ENCODE results near the gene CLIC5. TPM values are rescaled to one million over a fixed set of nuclear protein-coding genes. Genes with fewer than 3 reads are reported as not detected.

Gene CLIC5
- polyA plus RNA-seq, 1 donor (not counting 4 experiments of a cell fraction or from before 2014, with no cell fraction given), result 0.09 TPM

DNA sequence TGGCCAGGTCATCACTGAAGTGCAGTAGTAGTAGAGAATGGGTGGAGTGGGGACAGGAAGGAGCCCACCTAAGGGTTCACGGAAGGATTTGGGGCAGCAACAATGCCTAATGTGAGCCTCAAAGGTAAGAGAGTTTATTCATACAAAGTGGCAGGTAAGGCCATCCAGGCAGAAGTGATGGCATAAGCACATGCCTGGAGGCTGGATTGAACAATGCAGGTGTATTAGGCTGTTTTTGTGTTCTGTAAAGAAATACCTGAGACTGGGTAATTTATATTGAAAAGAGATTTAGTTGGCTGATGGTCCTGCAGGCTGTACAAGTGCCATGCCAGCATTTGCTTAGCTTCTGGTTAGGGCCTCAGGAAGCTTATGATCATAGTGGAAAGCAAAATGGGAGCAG, 48.3 kb downstream of the CLIC5 start:
- dilution Hi-C loops (cut with MboI; ENCODE audit: extremely low pct_ligation_motif_present, low sequenced_read_pairs), result no loop called here

DNA sequence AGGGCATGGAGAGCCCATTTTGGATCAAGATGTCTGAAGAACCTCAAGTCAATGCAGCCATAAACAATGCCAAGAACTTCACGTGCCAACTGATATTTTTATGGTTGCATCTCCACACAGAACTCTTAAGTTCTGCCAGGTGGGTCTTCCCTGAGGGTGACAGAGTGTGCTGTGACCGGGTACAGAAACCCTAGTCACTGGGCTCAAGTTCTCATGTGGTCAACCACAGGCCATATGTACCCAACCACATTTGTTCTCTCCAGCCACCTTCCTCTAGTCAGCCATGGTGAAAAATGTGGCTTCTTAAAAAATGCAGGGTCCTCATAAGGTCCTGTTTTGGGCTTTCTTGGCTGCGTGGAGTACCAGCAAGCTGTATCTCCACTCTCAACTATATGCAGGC, 48.9 kb downstream of the CLIC5 start:
- H3K4me2 ChIP-seq (ENCODE audit: control insufficient read depth, extremely low read depth, insufficient read depth, low read depth, low read length), result no peak overlapping the region
- no peaks in the 10 kb centered on the region for H3K36me3 ChIP-seq (ENCODE audit: control insufficient read depth in 2 of 2, extremely low read depth in 1 of 2, insufficient read depth in 2 of 2, low read length in 2 of 2)
- H3K4me3 ChIP-seq (ENCODE audit: control insufficient read depth in 2 of 3, extremely low read depth in 1 of 3, insufficient read depth in 2 of 3, low read depth in 1 of 3, low read length in 3 of 3), result no peak overlapping the region
- H3K9me1 ChIP-seq (ENCODE audit: control insufficient read depth, extremely low read depth, insufficient read depth, low read length), result no peaks in the 10 kb centered on the region
- H3K27ac ChIP-seq (ENCODE audit: control insufficient read depth, insufficient read depth, low read length), result no peak overlapping the region
- no peak overlapping the region for H2AFZ ChIP-seq (ENCODE audit: control insufficient read depth, low read length)
- no peaks in the 10 kb centered on the region for H4K20me1 ChIP-seq (ENCODE audit: control insufficient read depth, extremely low read depth, insufficient read depth, low read length)
- H3K9ac ChIP-seq (ENCODE audit: control insufficient read depth, extremely low read depth, insufficient read depth, low read length), result no peak overlapping the region
- H3K79me2 ChIP-seq (ENCODE audit: control insufficient read depth, insufficient read depth, low read length), result no peaks in the 10 kb centered on the region
- dilution Hi-C loops (cut with MboI; ENCODE audit: extremely low pct_ligation_motif_present, low sequenced_read_pairs), result no loop called here
- DNase-seq (ENCODE audit: low read depth, low spot score) (no peak), FAIRE-seq (no peak)
- TF ChIP-seq EZH2 (IDR thresholded peaks at IDR 0.05; ENCODE audit: low read length), result no peak
- TF ChIP-seq, protein P1, sequence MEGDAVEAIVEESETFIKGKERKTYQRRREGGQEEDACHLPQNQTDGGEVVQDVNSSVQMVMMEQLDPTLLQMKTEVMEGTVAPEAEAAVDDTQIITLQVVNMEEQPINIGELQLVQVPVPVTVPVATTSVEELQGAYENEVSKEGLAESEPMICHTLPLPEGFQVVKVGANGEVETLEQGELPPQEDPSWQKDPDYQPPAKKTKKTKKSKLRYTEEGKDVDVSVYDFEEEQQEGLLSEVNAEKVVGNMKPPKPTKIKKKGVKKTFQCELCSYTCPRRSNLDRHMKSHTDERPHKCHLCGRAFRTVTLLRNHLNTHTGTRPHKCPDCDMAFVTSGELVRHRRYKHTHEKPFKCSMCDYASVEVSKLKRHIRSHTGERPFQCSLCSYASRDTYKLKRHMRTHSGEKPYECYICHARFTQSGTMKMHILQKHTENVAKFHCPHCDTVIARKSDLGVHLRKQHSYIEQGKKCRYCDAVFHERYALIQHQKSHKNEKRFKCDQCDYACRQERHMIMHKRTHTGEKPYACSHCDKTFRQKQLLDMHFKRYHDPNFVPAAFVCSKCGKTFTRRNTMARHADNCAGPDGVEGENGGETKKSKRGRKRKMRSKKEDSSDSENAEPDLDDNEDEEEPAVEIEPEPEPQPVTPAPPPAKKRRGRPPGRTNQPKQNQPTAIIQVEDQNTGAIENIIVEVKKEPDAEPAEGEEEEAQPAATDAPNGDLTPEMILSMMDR (optimal IDR thresholded peaks at IDR 0.05 in 1 of 3, IDR thresholded peaks at IDR 0.05 in 1 of 3, conservative IDR thresholded peaks at IDR 0.05 in 1 of 3; ENCODE audit: extremely low read depth in 1 of 3, insufficient read depth in 2 of 3, low read length in 3 of 3), result no peak
- no peaks in the 10 kb centered on the region for H3K9me3 ChIP-seq (ENCODE audit: control insufficient read depth, low read depth, low read length)
- peaks cover 6% of the 10 kb centered on the region for H3K4me1 ChIP-seq (ENCODE audit: control insufficient read depth, extremely low read depth, insufficient read depth, low read length)
- no peaks in the 10 kb centered on the region for H3K27me3 ChIP-seq (ENCODE audit: control insufficient read depth, extremely low read depth, insufficient read depth, low read length)

More for the DNA sequence above, 48.3 kb downstream of the CLIC5 start:
- Histone ChIP-seq H3K4me1 (ENCODE audit: control insufficient read depth, extremely low read depth, insufficient read depth, low read length) (peaks cover 6% of the 10 kb centered on the region), H3K9ac (ENCODE audit: control insufficient read depth, extremely low read depth, insufficient read depth, low read length) (no peak overlapping the region), H3K79me2 (ENCODE audit: control insufficient read depth, insufficient read depth, low read length) (no peaks in the 10 kb centered on the region), H3K4me2 (ENCODE audit: control insufficient read depth, extremely low read depth, insufficient read depth, low read depth, low read length) (no peak overlapping the region), H2AFZ (ENCODE audit: control insufficient read depth, low read length) (no peak overlapping the region), H3K9me3 (ENCODE audit: control insufficient read depth, low read depth, low read length) (no peaks in the 10 kb centered on the region), H3K4me3 (ENCODE audit: control insufficient read depth in 2 of 3, extremely low read depth in 1 of 3, insufficient read depth in 2 of 3, low read depth in 1 of 3, low read length in 3 of 3) (no peak overlapping the region), H3K9me1 (ENCODE audit: control insufficient read depth, extremely low read depth, insufficient read depth, low read length) (no peaks in the 10 kb centered on the region), H4K20me1 (ENCODE audit: control insufficient read depth, extremely low read depth, insufficient read depth, low read length) (no peaks in the 10 kb centered on the region), H3K27me3 (ENCODE audit: control insufficient read depth, extremely low read depth, insufficient read depth, low read length) (no peaks in the 10 kb centered on the region), H3K27ac (ENCODE audit: control insufficient read depth, insufficient read depth, low read length) (no peak overlapping the region), H3K36me3 (ENCODE audit: control insufficient read depth in 2 of 2, extremely low read depth in 1 of 2, insufficient read depth in 2 of 2, low read length in 2 of 2) (no peaks in the 10 kb centered on the region)
- FAIRE-seq (no peak), DNase-seq (ENCODE audit: low read depth, low spot score) (no peak)
- no peak for TF ChIP-seq EZH2 (IDR thresholded peaks at IDR 0.05; ENCODE audit: low read length)
- TF ChIP-seq, protein P1 (optimal IDR thresholded peaks at IDR 0.05 in 1 of 3, IDR thresholded peaks at IDR 0.05 in 1 of 3, conservative IDR thresholded peaks at IDR 0.05 in 1 of 3; ENCODE audit: extremely low read depth in 1 of 3, insufficient read depth in 2 of 3, low read length in 3 of 3), result no peak
